Vagina (tissue), 2 donors: Measurements from ENCODE around the gene SLC25A1.

Experiments
- CTCF ChIP-seq, 3 experiments: fragments of 450-650 bp in 2 of 3; fragments of 200-600 bp in 1 of 3; sonication (generic) in 1 of 3; IDR thresholded peaks; one replicate each; pipeline ENCODE4 v1.5.1; 2017 to 2019; ENCODE audit warnings: antibody characterized with exemption in 3 of 3, mild to moderate bottlenecking in 2 of 3, moderate library complexity in 2 of 3
- POLR2A ChIP-seq, 2 donors: fragments of 450-650 bp; IDR thresholded peaks; one replicate each; pipeline ENCODE4 v1.6.1; 2017; ENCODE audit warnings: antibody characterized with exemption in 2 of 2, mild to moderate bottlenecking in 2 of 2, moderate library complexity in 2 of 2

DNA sequence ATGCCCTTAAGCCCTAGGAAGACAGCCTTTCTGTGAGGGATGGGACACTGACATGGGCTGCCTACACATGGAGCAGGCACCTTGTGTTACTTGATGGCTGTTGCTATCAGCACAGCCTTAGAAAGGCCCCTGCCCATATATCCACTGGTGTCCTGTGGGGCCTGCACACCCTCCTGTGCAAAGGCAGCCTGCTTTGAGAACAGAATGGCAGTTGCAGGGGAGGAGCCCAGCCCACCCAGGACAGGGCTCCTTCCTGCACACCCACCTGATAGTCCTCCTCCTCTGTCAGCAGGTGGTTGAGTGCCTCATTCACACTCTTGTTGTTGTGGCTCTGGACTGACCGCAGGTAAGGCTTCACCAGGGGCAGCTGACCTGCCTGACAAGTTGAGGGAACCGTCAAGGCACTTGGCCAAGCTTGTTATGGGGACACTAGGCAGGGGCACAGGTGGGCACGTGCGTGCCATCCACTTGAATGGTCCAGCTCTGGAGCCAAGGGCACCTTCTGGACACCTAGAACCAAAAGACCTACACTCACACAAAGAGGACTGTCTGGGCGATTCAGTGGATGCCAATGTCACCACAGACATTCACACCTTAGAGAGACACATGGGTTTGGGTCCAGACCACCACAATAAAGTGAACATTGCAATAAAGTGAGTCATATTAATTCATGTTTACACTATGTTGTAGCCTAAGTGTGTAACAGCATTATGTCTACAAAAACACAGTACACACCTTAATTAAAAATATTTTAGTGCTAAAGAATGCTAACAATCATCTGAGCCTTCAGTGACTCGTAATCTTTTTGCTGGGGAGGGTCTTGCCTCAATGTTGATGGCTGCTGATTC lies 9.4 kb upstream of the SLC25A1 start:
- TF ChIP-seq CTCF (IDR thresholded peaks at IDR 0.05) (no peak), POLR2A (IDR thresholded peaks at IDR 0.05) (no peak)
